ENCODE data around the gene IFRD2. TPM values are rescaled to one million over a fixed set of nuclear protein-coding genes. Genes with fewer than 3 reads are reported as not detected.

Gene IFRD2
- total and polyA plus RNA-seq, 10 donors = 40.2 to 76.7 (median 56.3) TPM

DNA sequence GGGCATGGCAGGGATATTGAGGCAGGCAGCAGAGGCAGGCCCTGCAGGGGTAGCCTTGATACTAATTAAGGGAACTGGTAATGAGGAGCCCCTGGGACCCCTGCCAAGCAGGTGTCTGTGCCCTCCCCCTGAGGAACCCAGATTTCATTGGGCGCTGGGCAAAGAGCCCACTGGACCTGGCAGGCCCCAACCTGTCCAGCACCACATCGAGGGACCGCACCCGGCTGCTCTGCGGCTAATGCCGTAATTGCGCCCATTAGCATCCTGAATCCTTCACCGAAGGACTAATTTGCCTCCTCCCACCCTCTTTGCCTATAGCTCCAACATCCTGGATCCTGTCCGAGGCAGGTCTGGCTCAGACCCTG lies 37.0 kb downstream of the IFRD2 start:
- H3K27me3 ChIP-seq (replicated peaks in 1 of 7) = no peaks in the 10 kb centered on the region
- H3K4me1 ChIP-seq = peaks cover 41 to 100% (median 82%) of the 10 kb centered on the region in 6 donors
- 71 to 89% (median 83%) methylated on average over 7 to 9 of the region's 9 CpGs for WGBS, 5 donors
- H3K27ac ChIP-seq = peak overlapping the region; percentile 75 to 99 (median 88)
- peak in 1 of 3 donors; percentile 25 for TF ChIP-seq POLR2AphosphoS5 (IDR thresholded peaks at IDR 0.05)
- TF ChIP-seq, protein P1, sequence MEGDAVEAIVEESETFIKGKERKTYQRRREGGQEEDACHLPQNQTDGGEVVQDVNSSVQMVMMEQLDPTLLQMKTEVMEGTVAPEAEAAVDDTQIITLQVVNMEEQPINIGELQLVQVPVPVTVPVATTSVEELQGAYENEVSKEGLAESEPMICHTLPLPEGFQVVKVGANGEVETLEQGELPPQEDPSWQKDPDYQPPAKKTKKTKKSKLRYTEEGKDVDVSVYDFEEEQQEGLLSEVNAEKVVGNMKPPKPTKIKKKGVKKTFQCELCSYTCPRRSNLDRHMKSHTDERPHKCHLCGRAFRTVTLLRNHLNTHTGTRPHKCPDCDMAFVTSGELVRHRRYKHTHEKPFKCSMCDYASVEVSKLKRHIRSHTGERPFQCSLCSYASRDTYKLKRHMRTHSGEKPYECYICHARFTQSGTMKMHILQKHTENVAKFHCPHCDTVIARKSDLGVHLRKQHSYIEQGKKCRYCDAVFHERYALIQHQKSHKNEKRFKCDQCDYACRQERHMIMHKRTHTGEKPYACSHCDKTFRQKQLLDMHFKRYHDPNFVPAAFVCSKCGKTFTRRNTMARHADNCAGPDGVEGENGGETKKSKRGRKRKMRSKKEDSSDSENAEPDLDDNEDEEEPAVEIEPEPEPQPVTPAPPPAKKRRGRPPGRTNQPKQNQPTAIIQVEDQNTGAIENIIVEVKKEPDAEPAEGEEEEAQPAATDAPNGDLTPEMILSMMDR (IDR thresholded peaks at IDR 0.05 in 8 of 11, conservative IDR thresholded peaks at IDR 0.05 in 3 of 11) = no peak
- no peak for DNase-seq
- H3K36me3 ChIP-seq = peaks cover 0 to 95% (median 83%) of the 10 kb centered on the region in 6 donors
- H3K4me3 ChIP-seq = peak overlapping the region in 1 of 8 donors; percentile 56
- intact Hi-C loops (cut with DNase I; ENCODE audit: low total_unique reads) = no loop called here
- H3K9me3 ChIP-seq = no peaks in the 10 kb centered on the region

DNA sequence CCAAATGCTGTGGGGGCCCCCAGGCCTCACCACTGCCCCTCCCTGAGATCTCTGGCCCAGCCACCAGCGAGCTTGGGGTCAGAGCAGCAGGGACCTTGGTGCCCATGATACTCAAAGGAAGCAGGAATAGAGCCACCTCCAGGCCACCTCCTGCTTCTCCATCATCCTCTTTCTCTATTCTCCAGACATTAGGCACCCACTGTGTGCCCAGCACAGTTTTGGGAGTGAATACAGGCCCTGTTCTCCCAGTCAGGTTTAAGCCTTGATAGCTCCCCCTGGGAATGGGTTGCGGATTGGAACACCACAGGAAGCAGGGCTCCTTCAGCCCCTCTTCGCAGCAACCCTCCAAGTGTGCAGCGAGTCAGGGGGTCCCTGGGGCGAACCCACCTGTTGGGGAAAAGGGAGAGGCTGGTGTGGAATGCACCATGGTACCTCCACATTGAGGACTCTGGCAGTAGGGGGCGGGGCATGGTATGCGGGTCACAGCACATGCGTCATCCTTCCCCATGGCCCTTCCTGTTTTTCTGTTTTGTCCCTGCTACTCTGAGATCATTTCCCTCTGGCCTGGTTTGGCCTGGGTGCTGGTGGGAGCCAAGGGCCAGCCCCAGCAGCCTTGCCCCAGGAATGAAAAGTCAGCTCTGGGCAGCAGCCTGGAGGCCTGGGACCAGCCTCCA lies 37.5 kb downstream of the IFRD2 start:
- intact Hi-C loops (cut with DNase I; ENCODE audit: low total_unique reads) = no loop called here
- Histone ChIP-seq H3K36me3 (peaks cover 0 to 100% (median 85%) of the 10 kb centered on the region in 6 donors), H3K27me3 (replicated peaks in 1 of 7) (no peaks in the 10 kb centered on the region), H3K4me1 (peaks cover 45 to 100% (median 82%) of the 10 kb centered on the region in 6 donors), H3K4me3 (peak overlapping the region in 1 of 8 donors; percentile 56), H3K9me3 (no peaks in the 10 kb centered on the region), H3K27ac (peak overlapping the region; percentile 75 to 99 (median 88))
- 52 to 72% (median 66%) methylated on average over 8 of the region's 8 CpGs for WGBS, 5 donors
- DNase-seq = peak; percentile 93
- peak; percentile 81 to 87 (median 83) for TF ChIP-seq POLR2AphosphoS5 (IDR thresholded peaks at IDR 0.05)
- TF ChIP-seq, protein P1 (IDR thresholded peaks at IDR 0.05 in 8 of 11, conservative IDR thresholded peaks at IDR 0.05 in 3 of 11) = peak in 1 of 11 experiments; percentile 19
- no peak for TF ChIP-seq POLR2A (IDR thresholded peaks at IDR 0.05)

DNA sequence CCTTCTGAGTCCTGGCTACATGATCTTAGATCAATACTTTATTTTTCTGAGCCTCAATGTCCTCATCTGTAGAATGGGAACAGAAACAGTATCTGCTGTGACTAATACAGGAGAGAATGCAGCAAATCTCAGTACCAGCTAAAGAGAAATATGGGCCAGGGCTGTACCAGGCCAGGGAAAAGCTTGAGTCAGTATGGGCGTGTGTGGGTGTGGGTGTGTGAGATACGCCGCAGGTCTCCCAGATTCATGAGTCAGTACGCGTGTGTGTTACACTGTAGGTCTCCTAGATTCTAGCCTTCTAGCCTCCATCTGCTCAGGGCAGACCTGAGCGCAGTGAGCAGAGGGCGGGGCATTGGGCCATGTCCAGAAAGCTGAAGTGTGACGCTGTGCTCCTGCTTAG lies 41.0 kb downstream of the IFRD2 start:
- intact Hi-C loops (cut with DNase I; ENCODE audit: low total_unique reads) = no loop called here
- Histone ChIP-seq H3K9me3 (no peaks in the 10 kb centered on the region), H3K4me3 (no peak overlapping the region), H3K27ac (peak overlapping the region in 6 of 8 donors; percentile 29 to 99 (median 96)), H3K36me3 (peaks cover 0 to 97% (median 61%) of the 10 kb centered on the region in 6 donors), H3K27me3 (replicated peaks in 1 of 7) (no peaks in the 10 kb centered on the region), H3K4me1 (peaks cover 73 to 100% (median 96%) of the 10 kb centered on the region in 6 donors)
- no peak for TF ChIP-seq POLR2AphosphoS5 (IDR thresholded peaks at IDR 0.05)
- TF ChIP-seq, protein P1 (IDR thresholded peaks at IDR 0.05 in 8 of 11, conservative IDR thresholded peaks at IDR 0.05 in 3 of 11) = no peak
- no peak for TF ChIP-seq POLR2A (IDR thresholded peaks at IDR 0.05)
- DNase-seq = no peak
- WGBS, 5 donors = 73 to 89% (median 82%) methylated on average over 8 of the region's 8 CpGs

DNA sequence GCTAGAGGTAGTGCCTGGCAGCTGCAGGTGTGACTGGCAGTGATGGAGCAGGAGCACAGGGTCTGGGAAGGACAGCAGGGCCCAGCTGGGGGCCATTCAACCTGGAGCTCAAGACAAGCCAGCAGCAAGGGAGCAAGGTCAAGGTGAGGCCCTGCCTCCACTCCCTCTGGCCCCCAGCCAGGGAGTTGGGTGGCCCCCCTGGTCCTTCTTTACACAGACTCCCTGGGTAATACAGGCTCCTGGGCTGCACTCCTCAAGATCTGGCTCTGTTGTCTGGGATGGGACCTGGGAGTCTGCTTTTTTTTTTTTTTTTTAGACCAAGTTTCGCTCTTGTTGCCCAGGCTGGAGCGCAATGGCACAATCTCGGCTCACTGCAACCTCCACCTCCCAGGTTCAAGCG lies 41.7 kb downstream of the IFRD2 start:
- H3K27ac ChIP-seq = peak overlapping the region in 7 of 8 donors; percentile 0 to 99 (median 94)
- no peak for DNase-seq
- H3K4me1 ChIP-seq = peaks cover 80 to 100% (median 100%) of the 10 kb centered on the region in 6 donors
- intact Hi-C loops (cut with DNase I; ENCODE audit: low total_unique reads) = no loop called here
- TF ChIP-seq, protein P1 (IDR thresholded peaks at IDR 0.05 in 8 of 11, conservative IDR thresholded peaks at IDR 0.05 in 3 of 11) = no peak
- TF ChIP-seq POLR2A (IDR thresholded peaks at IDR 0.05) = no peak
- peak in 1 of 3 donors; percentile 15 for TF ChIP-seq POLR2AphosphoS5 (IDR thresholded peaks at IDR 0.05)
- WGBS, 5 donors = 86 to 91% (median 89%) methylated on average over 4 of the region's 4 CpGs
- peak overlapping the region in 1 of 8 donors; percentile 5 for H3K4me3 ChIP-seq
- H3K27me3 ChIP-seq (replicated peaks in 1 of 7) = no peaks in the 10 kb centered on the region
- no peaks in the 10 kb centered on the region for H3K9me3 ChIP-seq
- H3K36me3 ChIP-seq = peaks cover 0 to 94% (median 54%) of the 10 kb centered on the region in 6 donors

Measured in spleen (tissue), 11 donors.